Measurements from ENCODE around the gene MYOD1.

Gene MYOD1

DNA sequence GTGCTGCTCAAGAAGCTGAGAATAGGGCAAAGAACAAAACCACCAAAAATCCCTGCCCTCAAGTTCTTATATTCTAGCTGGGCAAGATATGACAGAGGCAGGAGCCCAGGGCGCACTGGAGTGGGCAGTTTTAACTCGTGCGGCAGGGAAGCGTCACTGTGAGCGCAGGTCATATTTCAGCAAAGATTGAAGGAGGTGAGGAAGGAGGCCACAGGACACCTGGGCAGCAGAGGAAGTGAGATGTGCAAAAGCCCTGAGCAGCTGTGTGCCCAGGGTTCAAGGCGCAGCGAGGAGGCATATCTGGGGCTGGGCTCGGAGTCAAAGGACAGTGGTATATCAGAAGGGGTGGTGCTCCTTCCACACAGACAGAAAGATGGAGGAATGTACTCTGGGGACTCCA, 28.7 kb downstream of the MYOD1 start:
- Histone ChIP-seq H3K27me3 (ENCODE audit: insufficient read depth, poor library complexity, severe bottlenecking) (no peaks in the 10 kb centered on the region), H3K4me3 (replicated peaks; ENCODE audit: insufficient read depth, low read length) (no peak overlapping the region), H3K27ac (replicated peaks) (no peak overlapping the region)
- TF ChIP-seq, protein P1, sequence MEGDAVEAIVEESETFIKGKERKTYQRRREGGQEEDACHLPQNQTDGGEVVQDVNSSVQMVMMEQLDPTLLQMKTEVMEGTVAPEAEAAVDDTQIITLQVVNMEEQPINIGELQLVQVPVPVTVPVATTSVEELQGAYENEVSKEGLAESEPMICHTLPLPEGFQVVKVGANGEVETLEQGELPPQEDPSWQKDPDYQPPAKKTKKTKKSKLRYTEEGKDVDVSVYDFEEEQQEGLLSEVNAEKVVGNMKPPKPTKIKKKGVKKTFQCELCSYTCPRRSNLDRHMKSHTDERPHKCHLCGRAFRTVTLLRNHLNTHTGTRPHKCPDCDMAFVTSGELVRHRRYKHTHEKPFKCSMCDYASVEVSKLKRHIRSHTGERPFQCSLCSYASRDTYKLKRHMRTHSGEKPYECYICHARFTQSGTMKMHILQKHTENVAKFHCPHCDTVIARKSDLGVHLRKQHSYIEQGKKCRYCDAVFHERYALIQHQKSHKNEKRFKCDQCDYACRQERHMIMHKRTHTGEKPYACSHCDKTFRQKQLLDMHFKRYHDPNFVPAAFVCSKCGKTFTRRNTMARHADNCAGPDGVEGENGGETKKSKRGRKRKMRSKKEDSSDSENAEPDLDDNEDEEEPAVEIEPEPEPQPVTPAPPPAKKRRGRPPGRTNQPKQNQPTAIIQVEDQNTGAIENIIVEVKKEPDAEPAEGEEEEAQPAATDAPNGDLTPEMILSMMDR (IDR thresholded peaks at IDR 0.05; ENCODE audit: insufficient read depth, low read length): no peak
- TF ChIP-seq POLR2AphosphoS5 (IDR thresholded peaks at IDR 0.05; ENCODE audit: low read depth) (no peak), SPI1 (IDR thresholded peaks at IDR 0.05; ENCODE audit: borderline replicate concordance, low read depth) (no peak), GABPA (IDR thresholded peaks at IDR 0.05; ENCODE audit: low read depth) (no peak)
- TF ChIP-seq, protein P2, sequence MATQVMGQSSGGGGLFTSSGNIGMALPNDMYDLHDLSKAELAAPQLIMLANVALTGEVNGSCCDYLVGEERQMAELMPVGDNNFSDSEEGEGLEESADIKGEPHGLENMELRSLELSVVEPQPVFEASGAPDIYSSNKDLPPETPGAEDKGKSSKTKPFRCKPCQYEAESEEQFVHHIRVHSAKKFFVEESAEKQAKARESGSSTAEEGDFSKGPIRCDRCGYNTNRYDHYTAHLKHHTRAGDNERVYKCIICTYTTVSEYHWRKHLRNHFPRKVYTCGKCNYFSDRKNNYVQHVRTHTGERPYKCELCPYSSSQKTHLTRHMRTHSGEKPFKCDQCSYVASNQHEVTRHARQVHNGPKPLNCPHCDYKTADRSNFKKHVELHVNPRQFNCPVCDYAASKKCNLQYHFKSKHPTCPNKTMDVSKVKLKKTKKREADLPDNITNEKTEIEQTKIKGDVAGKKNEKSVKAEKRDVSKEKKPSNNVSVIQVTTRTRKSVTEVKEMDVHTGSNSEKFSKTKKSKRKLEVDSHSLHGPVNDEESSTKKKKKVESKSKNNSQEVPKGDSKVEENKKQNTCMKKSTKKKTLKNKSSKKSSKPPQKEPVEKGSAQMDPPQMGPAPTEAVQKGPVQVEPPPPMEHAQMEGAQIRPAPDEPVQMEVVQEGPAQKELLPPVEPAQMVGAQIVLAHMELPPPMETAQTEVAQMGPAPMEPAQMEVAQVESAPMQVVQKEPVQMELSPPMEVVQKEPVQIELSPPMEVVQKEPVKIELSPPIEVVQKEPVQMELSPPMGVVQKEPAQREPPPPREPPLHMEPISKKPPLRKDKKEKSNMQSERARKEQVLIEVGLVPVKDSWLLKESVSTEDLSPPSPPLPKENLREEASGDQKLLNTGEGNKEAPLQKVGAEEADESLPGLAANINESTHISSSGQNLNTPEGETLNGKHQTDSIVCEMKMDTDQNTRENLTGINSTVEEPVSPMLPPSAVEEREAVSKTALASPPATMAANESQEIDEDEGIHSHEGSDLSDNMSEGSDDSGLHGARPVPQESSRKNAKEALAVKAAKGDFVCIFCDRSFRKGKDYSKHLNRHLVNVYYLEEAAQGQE (IDR thresholded peaks at IDR 0.05; ENCODE audit: insufficient replicate concordance, low read depth): no peak
- no peak for DNase-seq (ENCODE audit: low read depth in 1 of 2, low spot score in 1 of 2)

DNA sequence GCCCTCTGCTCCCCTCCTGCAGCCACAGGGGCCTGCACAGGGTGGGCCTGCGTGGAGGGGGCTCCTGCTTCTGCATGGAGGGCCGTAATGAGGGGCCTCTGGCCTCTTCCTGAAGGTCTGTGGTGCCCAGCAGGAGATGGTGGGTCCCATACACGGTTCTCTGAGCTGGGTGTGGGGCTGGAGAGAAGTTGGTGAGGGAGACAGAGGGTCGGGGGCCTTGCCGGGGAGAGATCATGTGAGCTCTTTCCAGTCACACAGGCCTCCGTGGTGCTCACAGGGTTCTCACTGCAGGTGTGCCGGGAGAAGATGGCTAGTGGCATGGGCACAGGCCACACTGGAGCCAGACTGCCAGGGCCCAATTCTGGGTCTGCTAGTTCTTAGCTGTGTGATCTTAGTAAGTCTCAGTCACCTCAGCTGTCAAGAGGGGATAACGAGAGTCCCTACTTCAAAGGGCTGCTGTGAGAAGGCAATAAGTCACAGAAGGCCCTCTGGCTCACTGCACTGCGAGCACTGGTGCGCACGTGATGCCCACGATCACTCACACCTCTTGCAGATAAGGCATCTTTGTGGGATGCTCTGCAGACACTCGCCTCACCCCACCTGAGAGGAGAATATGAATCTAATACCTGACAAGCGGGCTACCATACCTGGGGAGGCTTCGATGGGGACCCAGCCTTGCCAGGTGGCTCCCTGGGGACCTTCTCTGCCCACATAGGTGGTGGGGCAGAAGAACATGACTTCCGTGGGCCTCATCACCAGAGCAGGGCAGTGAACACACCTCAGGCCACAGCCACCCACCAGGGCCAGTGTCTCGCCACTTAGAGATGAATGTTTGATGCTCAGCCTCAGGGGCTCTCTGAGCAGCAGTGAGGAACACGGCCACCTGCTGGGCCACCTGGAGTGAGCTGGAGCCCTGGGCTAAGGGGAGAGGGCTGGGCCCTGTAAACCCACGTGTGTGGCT, 29.7 kb downstream of the MYOD1 start:
- Histone ChIP-seq H3K27ac (replicated peaks) (no peak overlapping the region), H3K27me3 (ENCODE audit: insufficient read depth, poor library complexity, severe bottlenecking) (no peaks in the 10 kb centered on the region), H3K4me3 (replicated peaks; ENCODE audit: insufficient read depth, low read length) (no peak overlapping the region)
- TF ChIP-seq GABPA (IDR thresholded peaks at IDR 0.05; ENCODE audit: low read depth): no peak
- TF ChIP-seq, protein P1 (IDR thresholded peaks at IDR 0.05; ENCODE audit: insufficient read depth, low read length): no peak
- TF ChIP-seq, protein P2 (IDR thresholded peaks at IDR 0.05; ENCODE audit: insufficient replicate concordance, low read depth): no peak
- no peak for TF ChIP-seq POLR2AphosphoS5 (IDR thresholded peaks at IDR 0.05; ENCODE audit: low read depth)
- TF ChIP-seq SPI1 (IDR thresholded peaks at IDR 0.05; ENCODE audit: borderline replicate concordance, low read depth): no peak
- no peak for DNase-seq (ENCODE audit: low read depth in 1 of 2, low spot score in 1 of 2)

DNA sequence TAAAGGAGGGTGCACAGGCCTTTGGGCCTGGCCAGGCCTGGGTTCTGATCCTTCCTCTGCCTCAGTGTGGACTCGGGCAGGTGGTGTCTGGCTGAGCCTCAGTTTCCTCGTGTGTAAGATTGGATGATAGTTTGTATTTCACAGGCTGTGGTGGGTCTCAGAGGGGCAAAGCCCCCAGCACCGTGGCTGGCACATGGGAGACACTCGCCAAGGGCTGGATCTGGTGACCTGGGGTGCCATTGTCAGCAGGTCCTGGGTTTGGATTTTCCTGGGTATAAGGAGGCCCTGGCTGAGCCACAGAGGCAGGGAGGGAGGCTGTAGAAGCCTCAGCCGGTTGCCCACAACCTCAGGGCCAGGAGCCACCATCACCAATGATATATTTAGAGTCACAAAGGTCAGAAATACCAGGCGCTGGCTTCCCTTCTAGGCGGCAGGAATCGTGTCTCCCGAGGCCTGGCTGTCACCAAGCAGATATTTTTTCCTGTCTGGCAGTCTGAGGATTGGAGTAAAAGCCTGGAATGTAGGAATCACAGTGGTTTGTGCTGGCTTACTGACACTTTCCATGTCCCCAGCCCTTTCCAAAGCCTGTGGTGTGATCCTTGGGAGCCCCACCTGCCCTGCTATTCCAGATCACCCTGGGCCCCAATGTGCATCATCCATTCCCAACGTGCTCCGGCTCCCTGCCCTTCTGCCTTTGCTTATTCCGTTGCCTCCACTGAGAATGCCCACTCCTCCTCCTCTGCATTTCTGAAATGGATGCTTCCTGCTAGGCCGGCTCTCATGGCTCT, 30.8 kb downstream of the MYOD1 start:
- no peak overlapping the region for H3K27ac ChIP-seq (replicated peaks)
- no peak overlapping the region for H3K4me3 ChIP-seq (replicated peaks; ENCODE audit: insufficient read depth, low read length)
- no peak for DNase-seq (ENCODE audit: low read depth in 1 of 2, low spot score in 1 of 2)
- no peaks in the 10 kb centered on the region for H3K27me3 ChIP-seq (ENCODE audit: insufficient read depth, poor library complexity, severe bottlenecking)
- TF ChIP-seq SPI1 (IDR thresholded peaks at IDR 0.05; ENCODE audit: borderline replicate concordance, low read depth) (no peak), GABPA (IDR thresholded peaks at IDR 0.05; ENCODE audit: low read depth) (no peak), POLR2AphosphoS5 (IDR thresholded peaks at IDR 0.05; ENCODE audit: low read depth) (no peak)
- TF ChIP-seq, protein P1 (IDR thresholded peaks at IDR 0.05; ENCODE audit: insufficient read depth, low read length): no peak
- TF ChIP-seq, protein P2 (IDR thresholded peaks at IDR 0.05; ENCODE audit: insufficient replicate concordance, low read depth): no peak
